NCI-H226 (cell line): ENCODE data around the gene FPGS.
A peak's percentile ranks its signal among the peaks of the same experiment; 100 is the strongest.
"Not testable (repeated sequence)": the region's sequence is repeated elsewhere in the genome, so short reads cannot be mapped to it uniquely, and the experiment has no call there.

Experiments used
- DNase-seq: peaks from one replicate; pipeline ENCODE4 v3.0.0-alpha.2; 2015

The FPGS gene

GRCh38 chr9:127814619-127815511 is 12.2 kb downstream of the FPGS start:
- DNase-seq = no peak

DNA sequence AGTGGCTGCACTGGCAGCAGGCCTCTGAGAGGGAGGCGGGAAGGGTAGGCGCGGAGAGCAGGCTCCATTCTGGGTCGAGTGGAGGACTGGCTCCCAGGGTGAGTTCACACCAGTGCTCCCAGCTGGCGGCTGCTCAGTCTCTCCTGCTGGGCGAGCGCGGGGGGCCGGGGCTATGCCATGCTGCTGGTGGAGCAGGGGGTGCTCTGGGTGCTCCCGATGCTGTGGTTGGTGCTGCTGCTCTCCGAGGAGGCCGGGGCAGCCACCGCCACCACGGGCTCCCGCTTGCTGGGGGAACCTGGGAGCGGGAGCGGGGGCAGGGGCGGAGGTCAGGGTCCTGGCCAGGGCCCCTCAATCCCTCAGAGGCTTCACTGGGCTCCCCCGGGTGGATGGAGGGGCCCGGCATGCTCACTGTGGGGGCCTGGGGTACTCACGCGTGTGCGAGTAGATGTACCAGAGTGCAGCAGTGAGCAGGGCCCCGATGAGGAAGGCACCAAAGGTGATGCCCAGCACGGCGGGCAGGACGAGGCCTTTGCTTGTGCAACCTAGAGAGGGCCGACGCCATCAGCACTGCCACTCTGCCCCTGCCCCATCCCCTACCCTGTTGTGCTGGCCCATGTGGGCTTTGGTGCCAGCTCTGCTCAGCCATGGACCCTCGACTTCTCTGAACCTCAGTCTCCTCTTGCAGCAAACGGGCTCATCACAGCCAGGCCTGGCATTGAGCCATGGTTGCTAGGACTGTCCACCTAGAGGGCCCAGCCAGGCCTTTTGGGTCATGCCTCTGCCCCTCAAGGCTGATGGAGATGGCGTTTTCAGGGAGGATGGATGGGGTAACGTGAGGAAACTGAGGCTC is 13.1 kb downstream of the FPGS start:
- DNase-seq = no peak

DNA sequence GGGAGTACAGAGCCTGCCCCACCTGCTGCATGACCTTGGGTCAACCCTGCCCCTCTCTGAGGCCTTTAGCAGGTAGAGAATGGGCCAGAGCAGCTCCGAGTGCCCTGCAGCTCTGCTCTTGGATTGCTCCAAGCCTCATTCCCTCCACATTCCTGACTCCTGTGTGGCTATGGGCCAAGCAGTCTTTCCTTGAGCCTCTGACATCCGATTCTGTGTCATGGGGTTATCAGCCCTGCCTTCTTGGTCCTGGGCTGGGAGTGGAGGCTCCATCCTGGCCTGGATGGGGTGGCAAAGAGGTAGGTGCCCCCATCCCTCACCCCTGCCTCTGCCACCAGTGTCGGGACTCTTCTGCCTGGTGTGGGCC is 13.7 kb downstream of the FPGS start:
- peak; percentile 30 for DNase-seq

DNA sequence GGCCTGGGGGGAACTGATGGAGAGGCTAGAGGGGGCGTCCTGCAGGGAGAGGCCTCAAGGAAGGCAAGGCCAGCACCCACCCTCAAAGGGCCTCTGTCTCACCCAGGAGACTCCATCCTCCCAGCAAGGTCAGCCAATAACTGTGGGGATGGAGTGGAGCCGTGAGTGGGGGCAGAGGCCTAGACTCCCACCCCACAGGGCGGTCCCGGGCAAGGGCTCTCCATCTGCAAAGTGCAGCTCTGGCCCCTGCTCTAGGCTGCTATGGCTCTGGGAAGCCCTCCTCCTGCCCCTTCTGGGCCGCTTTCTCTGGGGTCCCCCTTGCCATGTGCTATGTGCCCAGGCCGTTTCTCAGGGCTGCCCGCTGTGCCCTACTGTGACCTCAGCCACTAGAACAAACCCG is 14.0 kb downstream of the FPGS start:
- no peak for DNase-seq

DNA sequence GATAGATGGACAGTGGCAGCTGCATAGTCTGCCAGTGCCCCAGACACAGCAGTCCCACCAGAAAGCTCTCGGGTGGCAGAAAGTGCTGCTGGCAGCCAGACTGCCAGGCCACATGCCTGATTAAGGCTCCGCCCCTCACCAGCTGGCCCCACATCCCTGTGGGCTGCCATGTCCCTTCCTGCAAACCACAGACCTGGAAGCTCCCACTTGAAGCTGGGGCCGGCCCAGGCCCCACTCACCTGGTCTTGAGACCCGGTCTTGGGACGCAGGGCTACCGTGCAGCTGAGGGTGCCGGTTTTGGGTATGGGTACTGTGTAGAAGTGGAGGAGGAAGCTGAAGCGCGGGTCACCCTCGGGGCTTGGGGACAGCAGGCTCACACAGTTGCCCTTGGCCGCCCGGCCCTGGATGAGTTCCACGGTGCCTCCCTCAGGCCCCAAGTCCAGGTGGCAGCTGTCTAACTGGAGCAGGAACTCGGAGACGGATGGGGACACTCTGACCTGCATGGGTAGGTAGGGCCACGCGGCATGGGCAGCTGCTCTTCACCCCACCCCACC is 15.3 kb downstream of the FPGS start:
- no peak for DNase-seq

DNA sequence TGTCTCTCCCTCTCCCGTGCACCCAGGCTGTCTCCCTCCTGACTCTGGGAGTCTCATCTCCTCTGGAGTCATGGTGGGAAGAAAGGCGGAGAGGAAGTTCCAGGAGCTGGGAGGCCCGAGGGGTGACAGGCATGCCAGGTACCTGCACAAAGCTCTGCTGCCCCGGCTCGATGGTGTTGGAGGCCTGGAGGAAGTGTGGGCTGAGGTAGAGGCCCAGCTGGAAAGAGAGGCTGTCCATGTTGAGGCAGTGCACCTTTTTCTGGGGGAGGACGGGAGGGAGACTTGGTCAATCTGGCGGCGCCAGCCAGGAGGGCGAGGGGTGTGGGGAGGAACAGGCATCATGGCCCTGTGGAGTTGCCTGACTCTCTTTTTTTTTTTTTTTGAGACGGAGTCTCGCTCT is 15.9 kb downstream of the FPGS start:
- no peak for DNase-seq

- no peak for DNase-seq
These were observed 19.4 kb downstream of the FPGS start for GRCh38 chr9:127822108-127822507.

DNA sequence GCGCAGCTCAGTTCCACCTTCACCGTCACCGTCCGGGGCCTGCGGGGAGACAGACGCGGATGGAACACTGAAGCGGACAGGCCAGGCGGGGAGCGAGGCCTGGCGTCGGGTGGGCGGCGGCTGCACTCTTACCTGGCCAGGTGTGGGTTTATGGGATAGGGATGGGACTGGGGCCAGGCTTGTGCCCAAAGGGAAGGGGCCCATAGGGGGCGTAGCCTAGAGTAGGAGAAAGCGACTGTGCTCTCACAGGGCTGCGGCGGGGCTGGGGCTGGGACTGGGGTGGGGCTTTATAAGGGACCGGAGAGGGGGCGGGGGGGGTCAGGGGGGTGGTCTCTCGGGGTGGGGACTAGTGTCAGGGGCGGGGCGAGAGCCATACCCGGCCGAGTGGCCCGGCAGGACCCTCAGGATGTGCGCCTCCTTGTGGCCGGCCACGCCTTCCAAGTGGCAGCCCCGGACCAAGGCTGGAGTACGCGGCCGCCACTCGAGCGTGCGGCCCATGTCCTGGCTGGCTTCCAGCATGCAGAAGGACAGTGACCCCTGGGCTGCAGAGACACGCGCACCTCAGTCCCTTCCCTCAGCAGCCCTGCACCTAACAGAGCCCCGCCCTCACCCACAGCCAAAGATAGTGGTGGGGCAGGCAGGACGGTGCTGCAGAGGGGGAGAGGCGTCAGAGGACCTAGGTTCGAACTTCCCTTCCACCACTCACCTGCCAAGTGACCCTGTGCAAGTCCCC is 22.8 kb downstream of the FPGS start:
- DNase-seq = no peak

GRCh38 chr9:127826253-127826913 is 23.7 kb downstream of the FPGS start:
- no peak for DNase-seq

DNA sequence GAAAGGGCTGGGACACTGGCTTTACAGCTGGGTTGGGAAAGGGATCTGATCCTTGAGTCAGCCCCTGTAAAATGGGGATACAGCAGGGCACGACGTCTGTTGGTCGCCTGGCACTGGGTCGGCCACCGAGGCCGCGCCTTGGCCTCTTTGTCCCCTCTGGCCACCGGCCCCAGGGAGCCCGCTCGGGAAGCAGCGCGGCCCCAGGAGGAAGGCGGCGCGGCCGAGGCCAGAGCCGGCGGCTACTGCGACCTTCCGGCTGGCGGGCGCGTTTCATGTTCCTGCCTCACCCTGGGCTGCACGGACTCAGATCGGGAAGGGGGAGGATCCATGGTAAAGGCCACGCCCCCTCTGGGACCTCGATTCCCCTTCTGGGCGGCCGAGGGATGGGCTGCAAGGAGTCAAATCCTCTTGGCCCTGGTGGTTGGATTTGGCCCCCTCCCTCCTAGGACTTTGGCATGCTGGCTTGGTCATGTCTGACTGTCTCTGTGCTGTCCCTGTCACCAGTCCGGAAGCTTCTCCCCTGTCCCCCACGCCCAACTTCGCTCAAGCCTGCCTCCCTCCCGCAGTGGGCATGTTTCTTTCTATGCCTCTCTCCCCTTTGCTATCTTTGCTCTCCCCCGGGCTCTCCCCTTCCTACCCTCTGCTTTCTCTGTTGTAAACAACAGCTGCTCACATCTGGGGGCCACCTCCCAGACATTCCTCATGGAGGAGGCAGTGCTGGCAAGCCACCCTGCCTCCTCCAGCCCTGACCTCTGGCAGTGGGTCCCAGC is 25.8 kb downstream of the FPGS start:
- no peak for DNase-seq

- no peak for DNase-seq
These were observed 26.7 kb downstream of the FPGS start for GRCh38 chr9:127829205-127829906.

DNA sequence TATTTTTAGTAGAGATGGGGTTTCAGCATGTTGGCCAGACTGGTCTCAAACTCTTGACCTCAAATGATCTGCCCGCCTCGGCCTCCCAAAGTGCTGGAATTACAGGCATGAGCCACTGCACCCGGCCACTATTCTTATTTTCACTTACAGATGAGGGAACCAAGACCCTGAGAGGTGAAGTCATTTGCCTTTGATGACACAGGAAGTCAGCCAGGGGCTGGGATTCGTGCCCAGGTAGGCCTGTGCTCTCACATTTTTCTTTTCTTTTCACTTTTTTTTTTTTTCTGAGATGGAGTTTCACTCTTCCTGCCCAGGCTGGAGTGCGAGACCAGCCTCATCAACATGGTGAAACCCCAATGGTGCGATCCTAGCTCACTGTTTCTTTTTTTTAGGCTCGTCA is 29.6 kb downstream of the FPGS start:
- no peak for DNase-seq

DNA sequence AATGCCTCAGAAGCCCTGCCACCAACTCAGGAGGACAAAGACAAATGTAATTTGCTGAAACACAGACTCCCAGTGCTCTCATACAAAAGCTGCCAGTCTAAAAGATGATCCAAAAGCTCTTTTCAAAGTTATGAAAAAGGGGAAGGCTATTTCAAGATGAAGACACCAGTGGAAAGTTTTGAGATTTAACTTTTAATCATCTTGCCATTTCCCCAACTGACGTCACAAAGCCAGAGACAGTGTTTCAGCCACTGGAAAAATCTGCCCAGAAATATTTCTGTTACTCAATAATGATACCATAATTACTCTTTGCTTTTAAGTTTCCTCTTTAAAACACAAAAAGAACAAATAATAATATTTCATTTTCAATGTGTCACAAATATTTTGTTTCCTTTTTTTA is 30.9 kb downstream of the FPGS start:
- DNase-seq = no peak

DNA sequence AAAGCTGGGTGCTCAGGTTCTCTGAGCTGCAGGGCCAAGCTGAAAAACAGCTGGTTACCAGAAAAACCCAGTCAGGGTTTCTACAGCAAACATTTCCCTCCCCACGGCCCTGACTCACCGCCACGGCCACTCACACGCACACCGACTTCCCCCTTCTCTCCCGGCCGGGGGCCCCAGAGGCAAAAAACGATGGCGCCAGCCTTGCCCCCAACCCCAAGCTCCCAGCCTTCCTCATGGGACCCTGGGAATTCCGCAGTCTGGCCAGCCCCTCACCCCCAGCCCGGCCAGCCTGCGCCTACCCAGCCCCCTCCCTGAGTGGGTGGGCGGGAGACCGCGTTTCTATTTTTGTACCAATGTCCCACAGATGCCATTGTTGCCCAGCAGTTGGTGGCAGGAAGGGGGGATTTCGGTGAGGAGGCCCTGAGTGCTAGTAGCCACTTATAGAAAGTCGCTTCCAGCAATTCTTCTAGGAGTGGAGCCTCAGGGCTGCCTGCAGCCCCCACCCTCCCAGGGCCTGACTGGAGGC is 33.4 kb downstream of the FPGS start:
- no peak for DNase-seq

- DNase-seq = not testable (repeated sequence)
These were observed 33.9 kb downstream of the FPGS start for GRCh38 chr9:127836561-127836960.

GRCh38 chr9:127837346-127837745 is 34.7 kb downstream of the FPGS start:
- no peak for DNase-seq

GRCh38 chr9:127838375-127839078 is 35.8 kb downstream of the FPGS start:
- DNase-seq = peak; percentile 94

GRCh38 chr9:127841087-127841835 is 38.6 kb downstream of the FPGS start:
- DNase-seq = no peak

- peak; percentile 53 for DNase-seq
These were observed 42.2 kb downstream of the FPGS start for GRCh38 chr9:127844821-127845359.
